ENCODE results near the gene SSUH2. TPM values are rescaled to one million over a fixed set of nuclear protein-coding genes. Genes with fewer than 3 reads are reported as not detected.

SSUH2 gene
- total RNA-seq, 4 donors from 2014 or later: 0.62 TPM; not detected in 3

- H3K27me3 ChIP-seq: peaks cover 11% of the 10 kb centered on the region
- no peak overlapping the region for H3K27ac ChIP-seq
- H3K36me3 ChIP-seq: no peaks in the 10 kb centered on the region
- no peak for DNase-seq (ENCODE audit: low spot score in 2 of 2)
- no peaks in the 10 kb centered on the region for H3K4me1 ChIP-seq
- TF ChIP-seq POLR2AphosphoS5 (IDR thresholded peaks at IDR 0.05) (no peak), EP300 (IDR thresholded peaks at IDR 0.05) (no peak), CTCF (IDR thresholded peaks at IDR 0.05) (no peak), POLR2A (IDR thresholded peaks at IDR 0.05) (no peak)
- WGBS: 92% methylated on average over 14 of the region's 14 CpGs
- no peak overlapping the region for H3K4me3 ChIP-seq
- H3K9me3 ChIP-seq: no peaks in the 10 kb centered on the region
These were observed 28.6 kb upstream of the SSUH2 start for GRCh38 chr3:8673083-8673737.

GRCh38 chr3:8669019-8669418 lies 24.4 kb upstream of the SSUH2 start:
- no peaks in the 10 kb centered on the region for H3K9me3 ChIP-seq

GRCh38 chr3:8668216-8668615 lies 23.6 kb upstream of the SSUH2 start:
- TF ChIP-seq POLR2A (IDR thresholded peaks at IDR 0.05): no peak
- no peak for TF ChIP-seq EP300 (IDR thresholded peaks at IDR 0.05)
- TF ChIP-seq POLR2AphosphoS5 (IDR thresholded peaks at IDR 0.05): no peak
- TF ChIP-seq CTCF (IDR thresholded peaks at IDR 0.05): no peak
- no peak for DNase-seq (ENCODE audit: low spot score in 2 of 2)
- H3K27ac ChIP-seq: no peak overlapping the region
- H3K9me3 ChIP-seq: no peaks in the 10 kb centered on the region
- no peaks in the 10 kb centered on the region for H3K36me3 ChIP-seq
- no peak overlapping the region for H3K4me3 ChIP-seq
- H3K27me3 ChIP-seq: no peaks in the 10 kb centered on the region
- peaks cover under 1% of the 10 kb centered on the region for H3K4me1 ChIP-seq

More at GRCh38 chr3:8669019-8669418, 24.4 kb upstream of the SSUH2 start:
- H3K36me3 ChIP-seq: no peaks in the 10 kb centered on the region
- DNase-seq (ENCODE audit: low spot score in 2 of 2): no peak
- H3K4me1 ChIP-seq: no peaks in the 10 kb centered on the region
- H3K4me3 ChIP-seq: no peak overlapping the region
- H3K27me3 ChIP-seq: no peaks in the 10 kb centered on the region
- TF ChIP-seq POLR2AphosphoS5 (IDR thresholded peaks at IDR 0.05): no peak
- no peak for TF ChIP-seq POLR2A (IDR thresholded peaks at IDR 0.05)
- TF ChIP-seq EP300 (IDR thresholded peaks at IDR 0.05): no peak
- no peak for TF ChIP-seq CTCF (IDR thresholded peaks at IDR 0.05)
- 71% methylated on average over 2 of the region's 2 CpGs for WGBS
- H3K27ac ChIP-seq: no peak overlapping the region

GRCh38 chr3:8667463-8668091 lies 23.0 kb upstream of the SSUH2 start:
- no peak overlapping the region for H3K27ac ChIP-seq
- no peaks in the 10 kb centered on the region for H3K27me3 ChIP-seq
- H3K9me3 ChIP-seq: no peaks in the 10 kb centered on the region
- no peak for TF ChIP-seq CTCF (IDR thresholded peaks at IDR 0.05)
- no peak for TF ChIP-seq POLR2A (IDR thresholded peaks at IDR 0.05)
- TF ChIP-seq EP300 (IDR thresholded peaks at IDR 0.05): no peak
- TF ChIP-seq POLR2AphosphoS5 (IDR thresholded peaks at IDR 0.05): no peak
- peaks cover 3% of the 10 kb centered on the region for H3K4me1 ChIP-seq
- WGBS: 73% methylated on average over 6 of the region's 6 CpGs
- DNase-seq (ENCODE audit: low spot score in 2 of 2): no peak
- H3K36me3 ChIP-seq: no peaks in the 10 kb centered on the region
- no peak overlapping the region for H3K4me3 ChIP-seq

GRCh38 chr3:8665407-8665896 lies 20.9 kb upstream of the SSUH2 start:
- H3K27ac ChIP-seq: no peak overlapping the region
- no peak overlapping the region for H3K4me3 ChIP-seq
- no peak for DNase-seq (ENCODE audit: low spot score in 2 of 2)
- no peaks in the 10 kb centered on the region for H3K27me3 ChIP-seq
- 51% methylated on average over 4 of the region's 4 CpGs for WGBS
- no peak for TF ChIP-seq CTCF (IDR thresholded peaks at IDR 0.05)
- TF ChIP-seq EP300 (IDR thresholded peaks at IDR 0.05): no peak
- no peak for TF ChIP-seq POLR2AphosphoS5 (IDR thresholded peaks at IDR 0.05)
- TF ChIP-seq POLR2A (IDR thresholded peaks at IDR 0.05): no peak
- no peaks in the 10 kb centered on the region for H3K9me3 ChIP-seq
- peaks cover 3% of the 10 kb centered on the region for H3K4me1 ChIP-seq
- no peaks in the 10 kb centered on the region for H3K36me3 ChIP-seq

Measured in suprapubic skin (tissue), 4 donors.